GM23338 (cell line): Measurements from ENCODE around the gene GPATCH2. TPM values are rescaled to one million over a fixed set of nuclear protein-coding genes. Genes with fewer than 3 reads are reported as not detected.
A peak's percentile ranks its signal among the peaks of the same experiment; 100 is the strongest.
"Not testable (repeated sequence)": the region's sequence is repeated elsewhere in the genome, so short reads cannot be mapped to it uniquely, and the experiment has no call there.

ENCODE experiments used
- ATAC-seq: fragments of 200-7000 bp; cut with Tn5 transposase; 3 replicates; pipeline ENCODE4 v1.9.1; 2020
- DNase-seq: peaks from one replicate; pipeline ENCODE4 v3.0.0-alpha.2; 2015; ENCODE audit warnings: low spot score
- H2AFZ ChIP-seq: fragments of 200-600 bp; sonication (generic); 2 replicates; pipeline ENCODE4 v1.8.0; 2016; ENCODE audit warnings: antibody characterized with exemption, mild to moderate bottlenecking, moderate library complexity
- H3F3A ChIP-seq: fragments of 200-600 bp; sonication (generic); replicated peaks from 2 replicates; pipeline ENCODE4 v1.8.0; 2017; ENCODE audit warnings: antibody characterized with exemption, mixed run types, low read depth
- H3K27ac ChIP-seq: fragments of 200-600 bp; sonication (generic); 2 replicates; pipeline ENCODE4 v1.6.1; 2016; ENCODE audit warnings: low read depth
- H3K27me3 ChIP-seq: fragments of 200-600 bp; sonication (generic); 2 replicates; pipeline ENCODE4 v1.8.0; 2016; ENCODE audit warnings: mild to moderate bottlenecking, mixed run types, moderate library complexity; ENCODE audit not compliant: insufficient read depth
- H3K36me3 ChIP-seq: fragments of 200-600 bp; sonication (generic); 2 replicates; pipeline ENCODE4 v1.8.0; 2016; ENCODE audit warnings: mild to moderate bottlenecking; ENCODE audit not compliant: insufficient read depth
- H3K4me1 ChIP-seq: fragments of 200-600 bp; sonication (generic); 2 replicates; pipeline ENCODE4 v1.8.0; 2016; ENCODE audit warnings: mild to moderate bottlenecking, moderate library complexity; ENCODE audit not compliant: insufficient read depth
- H3K4me2 ChIP-seq: fragments of 200-600 bp; sonication (generic); 2 replicates; pipeline ENCODE4 v1.7.1; 2017; ENCODE audit warnings: mixed run types
- H3K4me3 ChIP-seq: fragments of 200-600 bp; sonication (generic); 2 replicates; pipeline ENCODE4 v1.6.1; 2016; ENCODE audit warnings: mixed run types
- H3K79me2 ChIP-seq: fragments of 200-600 bp; sonication (generic); replicated peaks from 2 replicates; pipeline ENCODE4 v1.8.0; 2017; ENCODE audit warnings: mild to moderate bottlenecking; ENCODE audit not compliant: insufficient read depth
- H3K9me2 ChIP-seq: fragments of 200-600 bp; sonication (generic); 2 replicates; pipeline ENCODE4 v1.8.0; 2017; ENCODE audit not compliant: insufficient read depth
- H4K20me1 ChIP-seq: fragments of 200-600 bp; sonication (generic); replicated peaks from 2 replicates; pipeline ENCODE4 v1.8.0; 2017; ENCODE audit warnings: mild to moderate bottlenecking; ENCODE audit not compliant: insufficient read depth
- H3K27ac Mint-ChIP-seq: 2 replicates; pipeline ENCODE4 v1.8.0; 2020; ENCODE audit warnings: inconsistent platforms, mild to moderate bottlenecking, moderate library complexity, mixed read lengths
- H3K27me3 Mint-ChIP-seq: 3 replicates; pipeline ENCODE4 v1.8.0; 2022; ENCODE audit warnings: low read depth, mild to moderate bottlenecking, moderate library complexity, mixed read lengths, inconsistent platforms; ENCODE audit not compliant: insufficient read depth, poor library complexity
- H3K36me3 Mint-ChIP-seq: 3 replicates; pipeline ENCODE4 v1.8.0; 2021; ENCODE audit warnings: low read depth, mild to moderate bottlenecking, inconsistent platforms, moderate library complexity, mixed read lengths
- H3K4me1 Mint-ChIP-seq: 3 replicates; pipeline ENCODE4 v1.8.0; 2020; ENCODE audit warnings: mild to moderate bottlenecking, inconsistent platforms, mixed read lengths
- H3K4me3 Mint-ChIP-seq: 3 replicates; pipeline ENCODE4 v1.8.0; 2021; ENCODE audit warnings: moderate library complexity, mild to moderate bottlenecking, inconsistent platforms, mixed read lengths
- H3K9me3 Mint-ChIP-seq: 3 replicates; pipeline ENCODE4 v1.8.0; 2020; ENCODE audit warnings: moderate library complexity, mild to moderate bottlenecking, inconsistent platforms, mixed read lengths
- EZH2phosphoT487 ChIP-seq: fragments of 200-600 bp; sonication (generic); IDR thresholded peaks from one replicate; pipeline ENCODE4 v1.8.1; 2018; ENCODE audit warnings: antibody characterized with exemption; ENCODE audit not compliant: unreplicated experiment
- NANOG ChIP-seq: IDR thresholded peaks from 2 replicates; pipeline ENCODE4 v1.6.1; 2016; ENCODE audit warnings: antibody characterized with exemption, borderline replicate concordance
- REST ChIP-seq: IDR thresholded peaks from one replicate; pipeline ENCODE4 v1.6.1; 2018; ENCODE audit warnings: antibody characterized with exemption; ENCODE audit not compliant: unreplicated experiment
- polyA plus RNA-seq: library from polyadenylated mRNA; unstranded; fragments of >200 nt; fragmentation: Nextera tagmentation; extraction: Ambion mirVana; gene quantifications from 2 replicates; pipeline ENCODE4 v1.2.1, GENCODE V29; 2016
- total RNA-seq: library from RNA; depleted of rRNA; stranded (reverse); fragments of >200 nt; shearing (Covaris generic); gene quantifications from 2 replicates; pipeline ENCODE4 v1.2.3, GENCODE V29; 2014
- TF ChIP-seq, protein P1 (sequence below): IDR thresholded peaks from 2 replicates; pipeline ENCODE4 v1.6.1; 2016; ENCODE audit warnings: antibody characterized with exemption

GPATCH2 gene
- total and polyA plus RNA-seq, 2 experiments from 2014 or later, result 12.3 to 26.7 TPM

DNA sequence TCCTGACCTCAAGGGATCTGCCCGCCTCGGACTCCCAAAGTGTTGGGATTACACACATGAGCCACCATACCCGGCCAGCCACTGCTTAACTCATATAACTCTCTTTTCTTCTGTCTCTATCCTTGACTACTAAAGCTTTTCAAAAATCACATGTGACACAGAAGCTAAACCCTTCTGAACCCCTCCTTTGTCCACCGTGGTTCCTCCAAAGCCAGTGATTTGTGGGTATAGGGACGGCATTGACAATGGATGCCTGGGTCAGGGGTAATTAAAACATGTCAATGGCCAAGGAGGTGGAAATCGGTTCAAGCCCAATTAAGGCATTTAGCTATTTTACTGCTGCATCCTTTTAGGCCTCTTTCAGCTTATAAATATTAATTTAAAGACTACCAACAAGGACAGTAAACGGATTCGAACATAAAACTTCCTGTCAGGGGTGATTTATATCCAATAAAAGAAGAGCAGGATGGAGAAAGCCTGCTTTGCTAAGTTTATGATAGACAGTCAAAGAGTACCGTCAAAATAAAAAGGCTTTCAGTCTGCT, 242.3 kb downstream of the GPATCH2 start:
- no peak for DNase-seq
- no peaks in the 10 kb centered on the region for H3F3A ChIP-seq
- no peaks in the 10 kb centered on the region for H3K79me2 ChIP-seq
- H3K27me3 Mint-ChIP-seq, result peaks cover 6% of the 10 kb centered on the region
- H3K4me1 Mint-ChIP-seq, result no peaks in the 10 kb centered on the region
- H3K36me3 ChIP-seq, result no peaks in the 10 kb centered on the region
- no peak for ATAC-seq
- H3K9me2 ChIP-seq, result no peaks in the 10 kb centered on the region
- H3K4me3 Mint-ChIP-seq, result no peak overlapping the region
- H3K27ac Mint-ChIP-seq, result no peak overlapping the region
- no peak overlapping the region for H3K27ac ChIP-seq
- peaks cover 5% of the 10 kb centered on the region for H3K27me3 ChIP-seq
- TF ChIP-seq, protein P1, sequence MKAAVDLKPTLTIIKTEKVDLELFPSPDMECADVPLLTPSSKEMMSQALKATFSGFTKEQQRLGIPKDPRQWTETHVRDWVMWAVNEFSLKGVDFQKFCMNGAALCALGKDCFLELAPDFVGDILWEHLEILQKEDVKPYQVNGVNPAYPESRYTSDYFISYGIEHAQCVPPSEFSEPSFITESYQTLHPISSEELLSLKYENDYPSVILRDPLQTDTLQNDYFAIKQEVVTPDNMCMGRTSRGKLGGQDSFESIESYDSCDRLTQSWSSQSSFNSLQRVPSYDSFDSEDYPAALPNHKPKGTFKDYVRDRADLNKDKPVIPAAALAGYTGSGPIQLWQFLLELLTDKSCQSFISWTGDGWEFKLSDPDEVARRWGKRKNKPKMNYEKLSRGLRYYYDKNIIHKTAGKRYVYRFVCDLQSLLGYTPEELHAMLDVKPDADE, result no peak
- no peak overlapping the region for H2AFZ ChIP-seq
- no peaks in the 10 kb centered on the region; the same call in 2 of the 3 replicates for H3K36me3 Mint-ChIP-seq
- no peak overlapping the region for H3K4me2 ChIP-seq
- H4K20me1 ChIP-seq, result 0 out of 2 replicates have a peak, but pooled peaks cover 3% of the 10 kb centered on the region
- H3K9me3 Mint-ChIP-seq, result peaks cover 10% of the 10 kb centered on the region; the same call in 1 of the 3 replicates
- H3K4me1 ChIP-seq, result no peaks in the 10 kb centered on the region
- no peak overlapping the region for H3K4me3 ChIP-seq

DNA sequence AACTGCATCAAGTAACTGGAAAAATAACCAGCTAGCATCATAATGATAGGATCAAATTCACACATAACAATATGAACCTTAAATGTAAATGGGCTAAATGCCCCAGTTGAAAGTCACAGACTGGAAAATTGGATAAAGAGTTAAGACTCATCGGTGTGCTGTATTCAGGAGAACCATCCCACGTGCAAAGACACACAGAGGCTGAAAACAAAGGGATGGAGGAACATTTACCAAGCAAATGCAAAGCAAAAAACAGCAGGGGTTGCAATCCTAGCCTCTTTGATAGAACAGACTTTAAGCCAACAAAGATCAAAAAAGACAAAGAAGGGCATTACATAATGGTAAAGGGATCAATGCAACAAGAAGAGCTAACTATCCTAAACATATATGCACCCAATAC, 249.1 kb downstream of the GPATCH2 start:
- not testable (repeated sequence) for ATAC-seq, H3F3A ChIP-seq, H3K4me1 ChIP-seq, H3K79me2 ChIP-seq, H4K20me1 ChIP-seq, H3K4me1 Mint-ChIP-seq, H3K27ac ChIP-seq, H3K9me2 ChIP-seq, H3K36me3 ChIP-seq, H2AFZ ChIP-seq, H3K4me2 ChIP-seq, H3K27ac Mint-ChIP-seq, H3K4me3 Mint-ChIP-seq, H3K4me3 ChIP-seq
- Mint-ChIP-seq H3K9me3 (peaks cover 62% of the 10 kb centered on the region), H3K27me3 (peaks cover 43% of the 10 kb centered on the region), H3K36me3 (peaks cover 30% of the 10 kb centered on the region)
- peaks cover 52% of the 10 kb centered on the region for H3K27me3 ChIP-seq
- DNase-seq, result peak; percentile 74

- peaks cover 14% of the 10 kb centered on the region for H3K4me1 Mint-ChIP-seq
These were observed 251.1 kb downstream of the GPATCH2 start for GRCh38 chr1:217379804-217380203.

GRCh38 chr1:217379336-217379735, 251.6 kb downstream of the GPATCH2 start:
- Histone ChIP-seq H3K27me3 (peaks cover 52% of the 10 kb centered on the region), H3K4me1 (peaks cover 4% of the 10 kb centered on the region; the same call in 1 of the 2 replicates), H4K20me1 (no peaks in the 10 kb centered on the region), H3F3A (no peaks in the 10 kb centered on the region), H2AFZ (no peak overlapping the region), H3K27ac (no peak overlapping the region), H3K4me2 (no peak overlapping the region), H3K9me2 (0 out of 2 replicates have a peak, but pooled peaks cover 3% of the 10 kb centered on the region), H3K4me3 (no peak overlapping the region), H3K36me3 (no peaks in the 10 kb centered on the region), H3K79me2 (no peaks in the 10 kb centered on the region)
- Mint-ChIP-seq H3K4me1 (peaks cover 19% of the 10 kb centered on the region), H3K27ac (no peak overlapping the region), H3K9me3 (peaks cover 59% of the 10 kb centered on the region), H3K36me3 (peaks cover 38% of the 10 kb centered on the region), H3K27me3 (peaks cover 40% of the 10 kb centered on the region), H3K4me3 (no peak overlapping the region)
- DNase-seq (no peak), ATAC-seq (no peak)
- no peak for TF ChIP-seq REST
- TF ChIP-seq NANOG, result no peak
- TF ChIP-seq EZH2phosphoT487, result no peak
- TF ChIP-seq, protein P1, result no peak

More at GRCh38 chr1:217379804-217380203, 251.1 kb downstream of the GPATCH2 start:
- not testable (repeated sequence) for H3K27ac Mint-ChIP-seq, H3F3A ChIP-seq, H3K4me2 ChIP-seq, H2AFZ ChIP-seq, H3K79me2 ChIP-seq, ATAC-seq, H3K36me3 ChIP-seq, H3K27ac ChIP-seq, H3K4me3 ChIP-seq, H3K4me3 Mint-ChIP-seq, H3K9me2 ChIP-seq, H3K4me1 ChIP-seq, H4K20me1 ChIP-seq
- H3K9me3 Mint-ChIP-seq, result peaks cover 62% of the 10 kb centered on the region
- H3K27me3 ChIP-seq, result peaks cover 52% of the 10 kb centered on the region
- peak; percentile 18 for DNase-seq
- peaks cover 34% of the 10 kb centered on the region for H3K36me3 Mint-ChIP-seq
- peaks cover 41% of the 10 kb centered on the region for H3K27me3 Mint-ChIP-seq
